Common myeloid progenitor, CD34-positive (primary cell): ENCODE results near the gene OR52E8.

Source experiments
- CTCF ChIA-PET: fragments of 350-600 bp; sonication (Branson Sonifier 250); formaldehyde crosslinking; loops from one replicate; lab custom pipeline; 2021; ENCODE audit warnings: antibody characterized with exemption; lab: Charles Lee
- POLR2A ChIA-PET: fragments of 350-600 bp; sonication (Branson Sonifier 250); formaldehyde crosslinking; loops from one replicate; lab custom pipeline; 2021; ENCODE audit warnings: antibody characterized with exemption; lab: Charles Lee
- DNase-seq, 3 donors: peaks; one replicate each; pipeline versions ENCODE4 v3.0.0 to v3.0.0-alpha.2; 2013
- H3K27ac ChIP-seq, 2 experiments: 1 replicate in 1 of 2; 2 replicates in 1 of 2; pipeline ENCODE4 v1.7.0; 2013; ENCODE audit warnings: inconsistent platforms in 2 of 2, low read length in 2 of 2, mild to moderate bottlenecking in 2 of 2, low read depth in 1 of 2, moderate library complexity in 1 of 2; ENCODE audit not compliant: severe bottlenecking in 2 of 2, insufficient read depth in 1 of 2, poor library complexity in 1 of 2
- H3K27me3 ChIP-seq, 5 experiments: replicated peaks in 2 of 5; 1 replicate in 3 of 5; 2 replicates in 2 of 5; pipeline versions ENCODE4 v1.6.1 to v1.7.0; 2013; ENCODE audit warnings: low read length in 4 of 5, mild to moderate bottlenecking in 2 of 5, moderate library complexity in 2 of 5, inconsistent platforms in 1 of 5; ENCODE audit not compliant: insufficient read depth in 5 of 5, control insufficient read depth in 4 of 5
- H3K36me3 ChIP-seq, 4 experiments: 1 replicate in 2 of 4; 2 replicates in 2 of 4; pipeline versions ENCODE4 v1.6.1 to v1.7.0; 2013; ENCODE audit warnings: low read length in 3 of 4, control low read depth in 1 of 4, mild to moderate bottlenecking in 1 of 4; ENCODE audit not compliant: control insufficient read depth in 4 of 4, insufficient read depth in 4 of 4
- H3K4me1 ChIP-seq, 4 experiments: 1 replicate in 3 of 4; 2 replicates in 1 of 4; pipeline versions ENCODE4 v1.6.1 to v1.7.1; 2013; ENCODE audit warnings: low read length in 3 of 4, mild to moderate bottlenecking in 3 of 4, control low read depth in 1 of 4, inconsistent platforms in 1 of 4, moderate library complexity in 1 of 4; ENCODE audit not compliant: control insufficient read depth in 4 of 4, insufficient read depth in 4 of 4; ENCODE audit errors: control extremely low read depth in 1 of 4
- H3K4me3 ChIP-seq, 7 experiments: 1 replicate in 4 of 7; 2 replicates in 3 of 7; pipeline versions ENCODE4 v1.5.1 to v1.7.0; 2013; ENCODE audit warnings: mild to moderate bottlenecking in 7 of 7, low read length in 6 of 7, moderate library complexity in 6 of 7, inconsistent platforms in 2 of 7, low read depth in 2 of 7, control low read depth in 1 of 7; ENCODE audit not compliant: insufficient read depth in 4 of 7, control insufficient read depth in 1 of 7; ENCODE audit errors: extremely low read depth in 1 of 7
- H3K9me3 ChIP-seq, 5 experiments: 1 replicate in 4 of 5; 2 replicates in 1 of 5; pipeline versions ENCODE4 v1.6.1 to v1.7.1; 2013; ENCODE audit warnings: low read length in 4 of 5, mild to moderate bottlenecking in 2 of 5, inconsistent platforms in 1 of 5, low read depth in 1 of 5, moderate library complexity in 1 of 5; ENCODE audit not compliant: control insufficient read depth in 4 of 5, insufficient read depth in 2 of 5; ENCODE audit errors: control extremely low read depth in 1 of 5
- WGBS: methylation state at CpG from one replicate; pipeline ENCODE4 v1.1.5; 2013; ENCODE audit not compliant: insufficient coverage; 5-methylcytosine and 5-hydroxymethylcytosine counted together

Gene OR52E8

DNA sequence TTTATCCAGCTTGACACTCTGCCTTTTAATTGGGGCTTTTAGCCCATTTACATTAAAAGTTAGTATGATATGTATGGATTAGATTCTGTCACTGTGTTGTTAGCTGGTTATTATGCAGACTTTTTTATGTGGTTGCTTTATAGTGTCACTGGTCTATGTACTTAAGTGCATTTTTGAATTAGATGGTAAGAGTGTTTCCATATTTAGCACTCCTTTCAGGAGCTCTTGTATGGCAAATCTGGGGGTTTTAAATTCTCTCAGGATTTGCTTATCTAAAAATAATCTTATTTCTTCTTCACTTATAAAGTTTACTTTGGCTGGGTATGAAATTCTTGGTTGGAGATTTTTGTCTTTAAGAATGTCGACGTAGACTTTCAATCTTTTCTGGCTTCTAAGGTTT lies 19.8 kb downstream of the OR52E8 start:
- H3K36me3 ChIP-seq: no peaks in the 10 kb centered on the region
- WGBS: 100% methylated on average over 2 of the region's 2 CpGs
- H3K4me3 ChIP-seq: no peak overlapping the region
- no peaks in the 10 kb centered on the region for H3K27me3 ChIP-seq
- POLR2A ChIA-PET: no interaction called here
- CTCF ChIA-PET: no interaction called here
- H3K27ac ChIP-seq: no peak overlapping the region
- H3K4me1 ChIP-seq: no peaks in the 10 kb centered on the region
- no peak for DNase-seq
- peaks cover 0 to 3% (median 0%) of the 10 kb centered on the region in 5 experiments for H3K9me3 ChIP-seq

DNA sequence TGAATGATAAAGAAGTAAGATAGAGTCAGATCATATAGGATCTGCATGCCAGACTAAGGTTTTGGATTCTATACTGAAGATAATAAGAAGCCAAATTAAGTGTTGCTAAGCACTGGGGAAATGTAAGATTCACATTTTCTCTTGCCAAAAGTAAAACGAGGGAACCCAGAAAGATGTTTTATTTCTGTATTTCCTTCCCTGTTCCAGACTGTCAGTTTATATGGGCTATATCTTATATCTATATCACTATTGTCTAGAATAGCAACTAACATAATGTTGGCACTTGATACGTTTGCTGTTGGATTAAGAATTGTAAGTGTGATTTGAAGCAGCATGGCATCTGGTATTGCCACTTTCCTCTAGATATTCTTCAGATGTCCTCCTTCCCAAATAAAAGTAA lies 24.0 kb downstream of the OR52E8 start:
- Histone ChIP-seq H3K4me1 (no peaks in the 10 kb centered on the region), H3K36me3 (no peaks in the 10 kb centered on the region), H3K27me3 (no peaks in the 10 kb centered on the region), H3K4me3 (no peak overlapping the region), H3K27ac (no peak overlapping the region), H3K9me3 (peaks cover 0 to 3% (median 0%) of the 10 kb centered on the region in 5 experiments)
- CTCF ChIA-PET: no interaction called here
- POLR2A ChIA-PET: no interaction called here
- WGBS: no CpG with 5 or more reads among the region's 2 CpGs
- no peak for DNase-seq

DNA sequence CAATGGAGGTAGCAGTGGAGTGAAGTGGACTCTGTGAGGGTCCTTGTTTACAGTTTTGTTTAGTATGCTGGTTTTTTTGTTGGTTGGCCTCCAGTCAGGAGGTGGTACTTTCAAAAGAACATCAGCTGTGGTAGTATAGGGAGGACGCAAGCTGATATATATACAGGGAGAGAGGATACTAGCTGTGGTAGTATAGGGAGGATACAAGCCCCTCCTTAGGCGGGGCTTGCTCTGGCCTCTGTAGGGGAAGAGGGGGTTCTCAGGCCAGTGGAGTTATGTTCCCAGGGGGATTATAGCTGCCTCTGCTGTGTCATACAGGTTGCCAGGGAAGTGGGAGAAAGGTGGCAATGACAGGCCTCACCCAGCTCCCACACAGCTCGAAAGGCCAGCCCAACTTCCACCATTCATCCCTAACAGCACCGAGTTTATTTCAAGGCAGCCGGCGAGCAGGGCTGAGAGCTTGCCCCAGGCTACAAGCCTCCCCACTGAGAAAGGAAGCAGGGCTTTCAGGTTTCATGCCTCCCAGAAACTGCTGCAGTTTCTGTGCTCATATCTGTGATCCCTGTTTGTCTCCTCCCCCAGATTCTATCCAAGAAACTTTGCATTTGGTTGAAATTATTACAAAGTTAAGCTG lies 26.2 kb downstream of the OR52E8 start:
- no peaks in the 10 kb centered on the region for H3K4me1 ChIP-seq
- 84% methylated on average over 4 of the region's 6 CpGs for WGBS

GRCh38 chr11:5818245-5818886 lies 39.1 kb downstream of the OR52E8 start:
- ChIA-PET CTCF (interaction anchor here (1.0 kb wide), 1 partner anchor 9 kb away, joined by 4 read pairs; no protein-coding TSS in a partner anchor), POLR2A (interaction anchor here (0.6 kb wide), 1 partner anchor 104 kb away, joined by 3 read pairs; no protein-coding TSS in a partner anchor)

More for the DNA sequence above, 26.2 kb downstream of the OR52E8 start:
- Histone ChIP-seq H3K27ac (no peak overlapping the region), H3K36me3 (no peaks in the 10 kb centered on the region), H3K27me3 (no peaks in the 10 kb centered on the region), H3K4me3 (no peak overlapping the region), H3K9me3 (no peaks in the 10 kb centered on the region)
- ChIA-PET CTCF (no interaction called here), POLR2A (interaction anchor here (0.6 kb wide), 1 partner anchor 406 kb away, joined by 3 read pairs; no protein-coding TSS in a partner anchor)
- no peak for DNase-seq

DNA sequence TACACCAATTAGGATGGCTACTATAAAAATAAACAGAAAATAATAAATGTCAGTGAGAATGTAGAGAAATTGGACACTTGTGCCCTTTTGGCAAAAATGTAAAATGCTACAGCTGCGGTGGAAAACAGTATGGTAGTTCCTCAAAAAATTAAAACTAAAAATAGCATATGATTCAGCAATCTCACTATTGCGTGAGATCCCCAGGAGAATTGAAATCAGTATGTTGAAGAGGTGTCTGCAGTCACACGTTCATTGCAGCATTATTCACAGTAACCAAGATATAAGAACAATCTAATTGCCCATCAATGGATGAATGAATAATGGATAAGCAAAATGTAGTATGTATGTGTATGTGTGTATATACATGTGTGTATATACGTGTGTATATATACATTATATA lies 42.0 kb downstream of the OR52E8 start:
- peak overlapping the region; percentile 38 to 75 for H3K27ac ChIP-seq
- H3K36me3 ChIP-seq: no peaks in the 10 kb centered on the region
- H3K27me3 ChIP-seq: no peaks in the 10 kb centered on the region
- H3K9me3 ChIP-seq: peaks cover 0 to 5% (median 0%) of the 10 kb centered on the region in 5 experiments
- no peak overlapping the region for H3K4me3 ChIP-seq
- ChIA-PET POLR2A (no interaction called here), CTCF (no interaction called here)
- WGBS: no CpG with 5 or more reads among the region's 4 CpGs
- H3K4me1 ChIP-seq: peaks cover 6 to 47% (median 18%) of the 10 kb centered on the region in 4 experiments
- DNase-seq: peak; percentile 82 to 95 (median 93)

More at GRCh38 chr11:5818245-5818886, 39.1 kb downstream of the OR52E8 start:
- Histone ChIP-seq H3K36me3 (no peaks in the 10 kb centered on the region), H3K27me3 (no peaks in the 10 kb centered on the region), H3K4me1 (peaks cover 6 to 40% (median 17%) of the 10 kb centered on the region in 4 experiments), H3K9me3 (peaks cover 0 to 5% (median 0%) of the 10 kb centered on the region in 5 experiments), H3K27ac (peak overlapping the region; percentile 20 to 71), H3K4me3 (peak overlapping the region in 5 of 7 experiments; percentile 2 to 70 (median 29))
- DNase-seq: peak; percentile 25 to 67 (median 55)
- WGBS: no CpG with 5 or more reads among the region's 1 CpG

DNA sequence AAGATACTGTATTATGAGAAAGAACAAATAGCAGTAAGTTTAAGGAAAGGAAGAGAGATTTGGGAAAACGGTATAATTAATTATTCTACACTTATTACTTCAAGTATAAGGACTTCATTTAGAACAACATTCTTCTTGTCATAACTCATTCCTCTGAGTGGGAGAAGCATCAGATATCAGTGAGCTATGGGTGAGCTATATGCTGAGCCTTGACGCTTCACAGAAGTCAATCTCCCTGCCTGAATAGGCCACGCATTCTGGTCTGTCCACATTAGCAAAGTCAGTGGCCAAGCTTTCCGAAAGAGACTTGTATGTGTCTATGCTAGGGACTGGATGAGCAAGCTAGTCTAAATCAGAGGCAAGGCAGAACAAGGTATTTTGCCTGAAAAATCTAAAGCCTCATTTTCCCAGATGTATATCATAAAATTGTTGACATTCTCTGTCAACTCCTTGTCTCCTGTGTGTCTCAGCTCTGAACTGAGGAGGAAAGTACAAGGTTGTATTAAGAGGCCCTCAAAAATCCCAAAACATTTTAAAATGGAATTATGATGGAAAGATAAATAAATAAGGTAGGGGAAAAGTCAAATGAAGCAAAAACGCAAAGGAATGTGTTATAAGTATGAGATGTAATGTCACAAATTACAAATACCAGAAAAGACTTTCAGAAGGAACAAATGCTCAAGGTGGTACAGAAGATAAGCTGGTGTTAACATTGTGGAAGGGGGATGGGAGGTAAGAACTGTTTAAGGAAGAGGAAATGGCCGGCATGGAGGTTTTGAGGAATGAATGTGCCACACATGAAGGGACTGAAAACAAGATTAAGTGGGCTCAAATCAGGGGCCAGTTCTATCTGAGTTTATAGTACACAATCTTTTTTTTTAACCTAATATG lies 47.3 kb downstream of the OR52E8 start:
- Histone ChIP-seq H3K36me3 (peaks cover 0 to 2% (median 0%) of the 10 kb centered on the region in 4 experiments), H3K27ac (peak overlapping the region in 1 of 2 experiments; percentile 75), H3K4me1 (peaks cover 8 to 43% (median 17%) of the 10 kb centered on the region in 4 experiments), H3K27me3 (no peaks in the 10 kb centered on the region), H3K9me3 (peaks cover 0 to 5% (median 0%) of the 10 kb centered on the region in 5 experiments), H3K4me3 (peak overlapping the region in 3 of 7 experiments; percentile 45 to 98 (median 85))
- CTCF ChIA-PET: interaction anchor here (0.6 to 2.5 kb wide), 11 partner anchors 8 to 607 kb away, joined by 3 to 17 read pairs (median 5); partner anchors contain the start of genes OR52E5 and TRIM5
- peak; percentile 80 to 94 (median 93) for DNase-seq
- POLR2A ChIA-PET: interaction anchor here (0.6 to 1.3 kb wide), 2 partner anchors 120 to 186 kb away, joined by 3 read pairs; no protein-coding TSS in a partner anchor
- WGBS: 100% methylated on average over 3 of the region's 6 CpGs
